ENCODE measurements around the gene LYRM9. TPM values are rescaled to one million over a fixed set of nuclear protein-coding genes. Genes with fewer than 3 reads are reported as not detected.
"Not testable (repeated sequence)": the region's sequence is repeated elsewhere in the genome, so short reads cannot be mapped to it uniquely, and the experiment has no call there.

The LYRM9 gene
- total and polyA plus RNA-seq, 8 donors = 5.1 to 22.9 (median 16.7) TPM

GRCh38 chr17:27918498-27918897 lies 25.3 kb upstream of the LYRM9 start:
- Histone ChIP-seq H3K36me3 (no peaks in the 10 kb centered on the region), H3K9me3 (no peaks in the 10 kb centered on the region), H3K27ac (no peak overlapping the region), H3K4me3 (no peak overlapping the region), H3K27me3 (peaks cover 0 to 12% of the 10 kb centered on the region in 2 donors), H3K4me1 (no peaks in the 10 kb centered on the region)
- no peak for ATAC-seq
- intact Hi-C loops (cut with DNase I) = no loop called here
- TF ChIP-seq, protein P1, sequence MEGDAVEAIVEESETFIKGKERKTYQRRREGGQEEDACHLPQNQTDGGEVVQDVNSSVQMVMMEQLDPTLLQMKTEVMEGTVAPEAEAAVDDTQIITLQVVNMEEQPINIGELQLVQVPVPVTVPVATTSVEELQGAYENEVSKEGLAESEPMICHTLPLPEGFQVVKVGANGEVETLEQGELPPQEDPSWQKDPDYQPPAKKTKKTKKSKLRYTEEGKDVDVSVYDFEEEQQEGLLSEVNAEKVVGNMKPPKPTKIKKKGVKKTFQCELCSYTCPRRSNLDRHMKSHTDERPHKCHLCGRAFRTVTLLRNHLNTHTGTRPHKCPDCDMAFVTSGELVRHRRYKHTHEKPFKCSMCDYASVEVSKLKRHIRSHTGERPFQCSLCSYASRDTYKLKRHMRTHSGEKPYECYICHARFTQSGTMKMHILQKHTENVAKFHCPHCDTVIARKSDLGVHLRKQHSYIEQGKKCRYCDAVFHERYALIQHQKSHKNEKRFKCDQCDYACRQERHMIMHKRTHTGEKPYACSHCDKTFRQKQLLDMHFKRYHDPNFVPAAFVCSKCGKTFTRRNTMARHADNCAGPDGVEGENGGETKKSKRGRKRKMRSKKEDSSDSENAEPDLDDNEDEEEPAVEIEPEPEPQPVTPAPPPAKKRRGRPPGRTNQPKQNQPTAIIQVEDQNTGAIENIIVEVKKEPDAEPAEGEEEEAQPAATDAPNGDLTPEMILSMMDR (IDR thresholded peaks at IDR 0.05) = no peak
- no peak for DNase-seq

DNA sequence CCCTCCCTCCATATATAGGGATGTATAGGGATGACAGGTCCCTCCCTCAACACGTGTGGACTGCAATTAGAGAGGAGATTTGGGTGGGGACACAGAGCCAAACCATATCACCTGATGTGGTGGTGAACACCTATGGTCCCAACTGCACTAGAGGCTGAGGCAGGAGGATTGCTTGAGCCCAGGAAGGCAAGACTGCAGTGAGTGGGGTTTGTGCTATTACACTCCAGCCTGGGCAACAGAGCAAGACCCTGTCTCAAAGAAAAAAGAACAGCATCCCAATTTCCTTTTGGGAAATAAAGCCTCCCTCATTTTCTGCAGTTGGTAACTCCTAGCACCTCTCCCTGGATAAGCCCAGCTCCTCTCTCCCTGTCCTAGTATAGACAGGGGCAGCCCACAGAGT lies 23.8 kb upstream of the LYRM9 start:
- H3K4me1 ChIP-seq = no peaks in the 10 kb centered on the region
- intact Hi-C loops (cut with DNase I) = no loop called here
- H3K27ac ChIP-seq = no peak overlapping the region
- H3K36me3 ChIP-seq = no peaks in the 10 kb centered on the region
- H3K9me3 ChIP-seq = no peaks in the 10 kb centered on the region
- ATAC-seq (no peak), DNase-seq (no peak)
- peaks cover 0 to 12% of the 10 kb centered on the region in 2 donors for H3K27me3 ChIP-seq
- TF ChIP-seq, protein P1 (IDR thresholded peaks at IDR 0.05) = no peak
- no peak overlapping the region for H3K4me3 ChIP-seq

DNA sequence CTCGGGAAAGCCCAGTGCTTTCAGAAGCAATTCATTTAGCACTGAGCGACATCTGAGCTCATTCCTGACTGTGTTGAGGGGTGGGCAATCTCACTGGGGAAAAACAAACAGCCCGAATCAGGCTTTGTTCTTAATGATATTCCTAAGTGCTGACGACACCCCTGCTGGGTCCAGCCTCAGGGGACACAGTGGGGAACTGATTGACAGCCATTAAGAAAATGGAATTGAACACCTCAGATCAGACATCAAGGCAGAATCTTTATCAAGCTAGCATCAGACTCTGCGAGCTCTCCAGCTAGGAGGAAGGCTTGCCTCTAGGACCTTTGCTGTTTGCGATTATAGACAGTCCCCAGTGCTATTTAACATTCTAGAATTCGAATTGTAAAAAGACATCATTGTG lies 22.5 kb upstream of the LYRM9 start:
- no peak for ATAC-seq
- Histone ChIP-seq H3K27ac (no peak overlapping the region), H3K27me3 (peaks cover 0 to 12% of the 10 kb centered on the region in 2 donors), H3K4me3 (no peak overlapping the region), H3K9me3 (no peaks in the 10 kb centered on the region), H3K36me3 (no peaks in the 10 kb centered on the region), H3K4me1 (no peaks in the 10 kb centered on the region)
- intact Hi-C loops (cut with DNase I) = no loop called here
- no peak for DNase-seq
- TF ChIP-seq, protein P1 (IDR thresholded peaks at IDR 0.05) = no peak

- no peak overlapping the region for H3K4me3 ChIP-seq
- no peaks in the 10 kb centered on the region for H3K4me1 ChIP-seq
- peaks cover 0 to 12% of the 10 kb centered on the region in 2 donors for H3K27me3 ChIP-seq
- intact Hi-C loops (cut with DNase I) = no loop called here
- DNase-seq = no peak
- H3K9me3 ChIP-seq = no peaks in the 10 kb centered on the region
- no peak overlapping the region for H3K27ac ChIP-seq
- ATAC-seq = no peak
- H3K36me3 ChIP-seq = no peaks in the 10 kb centered on the region
- TF ChIP-seq, protein P1 (IDR thresholded peaks at IDR 0.05) = no peak
Observed at GRCh38 chr17:27914382-27914781, 21.2 kb upstream of the LYRM9 start.

GRCh38 chr17:27912964-27913363 lies 19.8 kb upstream of the LYRM9 start:
- intact Hi-C loops (cut with DNase I) = no loop called here
- DNase-seq = no peak
- no peaks in the 10 kb centered on the region for H3K4me1 ChIP-seq
- no peaks in the 10 kb centered on the region for H3K36me3 ChIP-seq
- TF ChIP-seq, protein P1 (IDR thresholded peaks at IDR 0.05) = no peak
- no peak overlapping the region for H3K27ac ChIP-seq
- H3K4me3 ChIP-seq = no peak overlapping the region
- H3K9me3 ChIP-seq = no peaks in the 10 kb centered on the region
- peaks cover 0 to 12% of the 10 kb centered on the region in 2 donors for H3K27me3 ChIP-seq
- ATAC-seq = no peak

DNA sequence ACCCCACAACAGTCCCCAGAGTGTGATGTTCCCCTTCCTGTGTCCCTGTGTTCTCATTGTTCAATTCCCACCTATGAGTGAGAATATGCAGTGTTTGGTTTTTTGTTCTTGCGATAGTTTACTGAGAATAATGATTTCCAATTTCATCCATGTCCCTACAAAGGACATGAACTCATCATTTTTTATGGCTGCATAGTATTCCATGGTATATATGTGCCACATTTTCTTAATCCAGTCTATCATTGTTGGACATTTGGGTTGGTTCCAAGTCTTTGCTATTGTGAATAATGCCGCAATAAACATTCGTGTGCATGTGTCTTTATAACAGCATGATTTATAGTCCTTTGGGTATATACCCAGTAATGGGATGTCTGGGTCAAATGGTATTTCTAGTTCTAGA lies 19.1 kb upstream of the LYRM9 start:
- H3K4me1 ChIP-seq; H3K4me3 ChIP-seq; H3K36me3 ChIP-seq; H3K27ac ChIP-seq; H3K9me3 ChIP-seq; DNase-seq; ATAC-seq; intact Hi-C loops (cut with DNase I): not testable (repeated sequence)
- H3K27me3 ChIP-seq = peaks cover 0 to 12% of the 10 kb centered on the region in 2 donors
